ENCODE measurements around the gene RANBP17. TPM values are rescaled to one million over a fixed set of nuclear protein-coding genes. Genes with fewer than 3 reads are reported as not detected.

The RANBP17 gene
- total RNA-seq, 4 donors from 2014 or later: 9.8 to 20.8 (median 10.3) TPM

- no peak overlapping the region for H3K27ac ChIP-seq
- H3K9me3 ChIP-seq: peaks cover 0 to 10% (median 0%) of the 10 kb centered on the region in 4 donors
- DNase-seq: no peak
- no peak for TF ChIP-seq POLR2A (IDR thresholded peaks at IDR 0.05)
- TF ChIP-seq, protein P1, sequence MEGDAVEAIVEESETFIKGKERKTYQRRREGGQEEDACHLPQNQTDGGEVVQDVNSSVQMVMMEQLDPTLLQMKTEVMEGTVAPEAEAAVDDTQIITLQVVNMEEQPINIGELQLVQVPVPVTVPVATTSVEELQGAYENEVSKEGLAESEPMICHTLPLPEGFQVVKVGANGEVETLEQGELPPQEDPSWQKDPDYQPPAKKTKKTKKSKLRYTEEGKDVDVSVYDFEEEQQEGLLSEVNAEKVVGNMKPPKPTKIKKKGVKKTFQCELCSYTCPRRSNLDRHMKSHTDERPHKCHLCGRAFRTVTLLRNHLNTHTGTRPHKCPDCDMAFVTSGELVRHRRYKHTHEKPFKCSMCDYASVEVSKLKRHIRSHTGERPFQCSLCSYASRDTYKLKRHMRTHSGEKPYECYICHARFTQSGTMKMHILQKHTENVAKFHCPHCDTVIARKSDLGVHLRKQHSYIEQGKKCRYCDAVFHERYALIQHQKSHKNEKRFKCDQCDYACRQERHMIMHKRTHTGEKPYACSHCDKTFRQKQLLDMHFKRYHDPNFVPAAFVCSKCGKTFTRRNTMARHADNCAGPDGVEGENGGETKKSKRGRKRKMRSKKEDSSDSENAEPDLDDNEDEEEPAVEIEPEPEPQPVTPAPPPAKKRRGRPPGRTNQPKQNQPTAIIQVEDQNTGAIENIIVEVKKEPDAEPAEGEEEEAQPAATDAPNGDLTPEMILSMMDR (IDR thresholded peaks at IDR 0.05): no peak
- H3K27me3 ChIP-seq: no peaks in the 10 kb centered on the region
- no peak overlapping the region for H3K4me3 ChIP-seq
- no peaks in the 10 kb centered on the region for H3K36me3 ChIP-seq
- H3K4me1 ChIP-seq: no peaks in the 10 kb centered on the region
These were observed 387.6 kb downstream of the RANBP17 start for GRCh38 chr5:171249460-171249859.

DNA sequence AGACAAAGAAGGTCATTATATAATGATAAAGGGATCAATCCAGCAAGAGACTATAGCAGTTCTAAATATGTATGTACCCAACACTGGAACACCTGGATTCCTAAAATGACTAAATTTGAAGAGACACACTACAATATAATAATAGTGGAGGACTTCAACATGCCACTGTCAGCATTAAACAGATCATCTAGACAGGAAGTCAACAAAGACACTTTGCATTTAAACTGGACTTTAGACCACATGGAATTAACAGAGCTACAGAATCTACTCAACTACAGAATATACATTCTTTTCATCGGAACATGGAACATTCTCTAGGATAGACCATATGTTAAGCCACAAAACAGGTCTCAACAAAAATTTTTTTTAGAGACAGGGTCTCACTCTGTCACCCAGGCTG, 388.9 kb downstream of the RANBP17 start:
- H3K4me1 ChIP-seq: no peaks in the 10 kb centered on the region

DNA sequence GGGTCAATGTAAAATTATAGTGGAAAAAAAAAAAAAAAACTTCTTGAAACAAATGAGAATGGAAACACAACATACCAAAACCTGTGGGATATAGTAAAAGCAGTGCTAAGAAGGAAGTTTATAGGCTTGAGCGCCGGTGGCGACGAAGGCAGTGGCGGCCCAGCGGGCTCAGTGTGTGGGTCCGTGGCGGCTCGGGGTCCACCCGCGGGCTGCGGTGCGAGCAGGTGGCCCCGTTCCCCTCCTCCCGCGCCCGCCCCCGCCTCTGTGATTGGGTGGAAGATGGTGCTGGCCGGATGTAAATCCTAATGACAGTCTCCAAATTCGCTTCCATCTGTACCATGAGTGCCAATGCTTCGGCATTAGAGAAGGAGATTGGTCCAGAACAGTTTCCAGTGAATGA, 389.7 kb downstream of the RANBP17 start:
- no peaks in the 10 kb centered on the region for H3K4me1 ChIP-seq
- no peaks in the 10 kb centered on the region for H3K27me3 ChIP-seq
- H3K4me3 ChIP-seq: no peak overlapping the region
- no peak for TF ChIP-seq POLR2A (IDR thresholded peaks at IDR 0.05)
- TF ChIP-seq, protein P1 (IDR thresholded peaks at IDR 0.05): no peak
- no peak for DNase-seq
- H3K27ac ChIP-seq: no peak overlapping the region
- peaks cover 0 to 10% (median 0%) of the 10 kb centered on the region in 4 donors for H3K9me3 ChIP-seq
- no peaks in the 10 kb centered on the region for H3K36me3 ChIP-seq

More for the DNA sequence above, 388.9 kb downstream of the RANBP17 start:
- no peak for TF ChIP-seq POLR2A (IDR thresholded peaks at IDR 0.05)
- H3K9me3 ChIP-seq: peaks cover 0 to 10% (median 0%) of the 10 kb centered on the region in 4 donors
- DNase-seq: no peak
- no peaks in the 10 kb centered on the region for H3K36me3 ChIP-seq
- H3K4me3 ChIP-seq: no peak overlapping the region
- no peak overlapping the region for H3K27ac ChIP-seq
- no peaks in the 10 kb centered on the region for H3K27me3 ChIP-seq

GRCh38 chr5:171252674-171253073, 390.9 kb downstream of the RANBP17 start:
- no peak for DNase-seq
- Histone ChIP-seq H3K4me1 (no peaks in the 10 kb centered on the region), H3K4me3 (no peak overlapping the region), H3K9me3 (peaks cover 0 to 10% (median 0%) of the 10 kb centered on the region in 4 donors), H3K36me3 (no peaks in the 10 kb centered on the region), H3K27me3 (no peaks in the 10 kb centered on the region), H3K27ac (no peak overlapping the region)
- TF ChIP-seq, protein P1 (IDR thresholded peaks at IDR 0.05): no peak

DNA sequence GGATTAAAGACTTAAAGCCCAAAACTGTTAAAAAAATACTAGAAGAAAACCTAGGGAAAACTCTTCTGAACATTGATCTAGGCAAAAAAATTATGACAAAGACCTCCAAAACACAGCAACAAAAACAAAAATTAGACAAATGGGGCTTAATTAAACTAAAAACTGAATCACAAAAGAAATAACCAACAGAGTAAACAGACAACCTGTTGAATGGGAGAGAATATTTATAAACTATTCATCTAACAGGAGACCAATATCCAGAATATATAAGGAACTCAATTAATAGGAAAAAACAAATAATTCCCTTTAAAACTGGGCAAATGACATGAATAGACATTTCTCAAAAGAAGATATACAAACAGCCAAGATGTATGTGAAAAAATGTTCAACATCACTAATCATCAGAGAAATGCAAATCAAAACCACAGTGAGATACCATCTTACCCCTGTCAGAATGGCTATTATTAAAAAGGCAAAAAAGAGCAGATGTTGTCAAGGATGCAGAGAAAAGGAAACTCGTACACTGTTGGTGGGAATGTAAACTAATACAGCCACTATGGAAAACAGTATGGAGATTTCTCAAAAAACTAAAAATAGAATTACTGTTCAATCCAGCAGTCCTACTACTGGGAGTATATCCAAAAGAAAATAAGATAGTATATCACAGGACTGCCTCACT, 397.1 kb downstream of the RANBP17 start:
- no peaks in the 10 kb centered on the region for H3K9me3 ChIP-seq
- H3K36me3 ChIP-seq: no peaks in the 10 kb centered on the region
- H3K4me3 ChIP-seq: no peak overlapping the region
- no peak for DNase-seq
- no peak for TF ChIP-seq POLR2A (IDR thresholded peaks at IDR 0.05)
- TF ChIP-seq, protein P1 (IDR thresholded peaks at IDR 0.05): no peak
- no peaks in the 10 kb centered on the region for H3K27me3 ChIP-seq
- no peaks in the 10 kb centered on the region for H3K4me1 ChIP-seq
- no peak overlapping the region for H3K27ac ChIP-seq

DNA sequence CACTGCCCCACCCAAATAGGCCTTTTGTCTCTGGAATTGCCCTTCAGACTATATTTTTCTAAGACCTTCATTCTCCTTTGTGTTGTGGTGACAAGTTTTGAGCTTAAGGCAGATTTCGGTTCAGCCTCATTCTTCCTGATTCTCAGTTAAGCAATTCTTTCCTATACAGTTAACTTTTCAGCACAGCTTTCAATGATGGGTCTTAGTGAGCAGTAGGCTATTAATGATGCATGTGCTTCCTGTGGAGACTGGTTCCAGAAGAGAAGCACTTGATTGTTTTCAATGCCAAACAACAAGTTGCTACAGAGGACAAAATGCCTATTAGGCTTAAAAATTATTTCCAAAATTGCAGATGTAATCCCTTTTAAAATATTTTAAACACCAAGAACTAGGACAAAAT, 399.5 kb downstream of the RANBP17 start:
- no peak for DNase-seq
- Histone ChIP-seq H3K27ac (no peak overlapping the region), H3K36me3 (no peaks in the 10 kb centered on the region), H3K4me1 (no peaks in the 10 kb centered on the region), H3K4me3 (no peak overlapping the region), H3K9me3 (no peaks in the 10 kb centered on the region), H3K27me3 (no peaks in the 10 kb centered on the region)
- TF ChIP-seq, protein P1 (IDR thresholded peaks at IDR 0.05): no peak
- no peak for TF ChIP-seq POLR2A (IDR thresholded peaks at IDR 0.05)
